HG03039 (cell line): Measurements from ENCODE around the gene MACROH2A2.

Source experiments
- ATAC-seq: cut with Tn5 transposase; IDR thresholded peaks from one replicate; pipeline ENCODE4 v1.9.1; 2021; ENCODE audit warnings: mild to moderate bottlenecking, moderate library complexity; ENCODE audit not compliant: unreplicated experiment

The MACROH2A2 gene

DNA sequence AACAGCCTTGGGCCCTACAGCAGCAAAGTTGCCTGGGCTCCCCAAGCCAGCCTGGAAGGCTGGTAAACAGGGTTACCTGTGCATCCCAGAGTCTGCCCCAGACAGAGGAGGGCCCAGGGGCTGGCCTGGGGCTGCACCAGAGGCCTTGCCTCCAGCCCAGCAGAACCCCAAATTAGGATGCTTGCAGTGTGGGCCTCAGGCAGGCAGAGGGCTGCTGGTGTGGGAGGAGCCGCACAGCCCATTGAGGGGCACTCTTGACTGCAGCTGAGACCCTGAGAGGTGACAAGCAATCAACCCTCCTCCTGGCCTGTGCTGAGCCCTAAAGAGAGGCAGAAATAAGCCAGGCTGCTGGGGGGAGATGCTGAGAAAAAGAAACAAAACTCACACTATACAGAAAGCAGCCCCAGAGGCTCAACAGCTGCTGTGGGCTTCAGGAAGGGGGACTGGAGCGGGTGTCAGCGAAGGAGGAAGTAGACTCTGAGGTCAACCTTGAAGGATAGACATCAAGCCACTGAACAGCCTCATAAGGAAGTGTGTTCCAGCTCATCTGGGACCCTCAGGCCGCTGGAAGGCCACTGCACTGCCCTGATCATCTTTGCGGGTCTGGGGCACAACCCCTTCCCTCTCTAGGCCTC, 73.4 kb downstream of the MACROH2A2 start:
- no peak for ATAC-seq

- no peak for ATAC-seq
Observed at GRCh38 chr10:70126700-70127395, 74.2 kb downstream of the MACROH2A2 start.

DNA sequence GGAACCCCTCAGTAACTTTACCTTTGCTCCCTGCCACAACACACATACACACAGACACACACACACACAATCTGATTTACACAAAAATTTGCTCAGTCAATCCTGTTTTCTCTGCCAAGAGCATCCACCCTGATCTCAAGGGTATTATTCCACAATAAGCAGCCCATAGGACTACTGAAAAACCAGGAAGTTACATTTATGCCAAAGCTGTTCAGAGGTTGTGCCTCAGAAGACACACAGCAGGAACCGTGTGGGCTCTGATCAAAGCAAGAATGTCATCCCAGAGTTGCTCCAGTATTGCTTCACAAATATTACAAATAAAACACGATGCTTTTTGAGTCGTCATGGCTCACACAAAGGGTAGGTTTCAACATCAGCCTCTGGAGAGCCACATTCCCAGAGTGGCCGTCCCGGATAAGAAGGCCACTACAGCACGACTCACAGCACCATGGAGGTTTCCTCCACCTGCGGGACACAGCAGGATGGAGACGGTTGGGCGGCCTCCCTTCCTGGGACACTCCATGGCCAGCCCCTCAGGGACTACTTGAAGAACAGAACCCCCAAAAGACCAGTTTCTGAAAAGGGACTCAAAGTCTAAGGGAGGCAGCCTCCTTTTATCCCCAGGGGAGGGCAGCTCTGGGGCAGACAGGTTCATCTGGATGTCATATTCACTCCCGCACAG, 78.4 kb downstream of the MACROH2A2 start:
- ATAC-seq: no peak

DNA sequence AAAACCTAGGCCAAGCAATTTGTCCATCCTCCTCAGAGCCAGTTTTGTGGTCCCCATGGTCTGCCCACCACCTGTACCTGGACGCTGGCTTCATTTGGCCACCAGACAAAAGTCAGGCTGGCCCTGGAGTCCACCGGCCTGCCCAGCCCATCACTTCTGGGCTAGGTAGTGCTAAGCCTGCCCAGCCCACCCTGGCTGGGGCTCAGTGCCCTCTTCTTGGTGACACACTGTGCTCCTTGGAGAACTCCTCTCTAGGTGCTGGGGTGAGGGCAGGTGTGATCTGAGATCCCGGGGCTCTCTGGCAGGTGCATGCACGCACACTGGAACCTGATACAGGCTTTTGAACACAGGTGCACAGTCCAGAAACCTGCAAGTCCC, 78.9 kb downstream of the MACROH2A2 start:
- no peak for ATAC-seq

GRCh38 chr10:70132098-70133029, 79.7 kb downstream of the MACROH2A2 start, which contains the start of gene AIFM2:
TSS of gene AIFM2 (minus strand) at chr10:70132825. CDS start at chr10:70124084, 8,741 bp downstream.
- ATAC-seq: peak; percentile 70

GRCh38 chr10:70135046-70135445, 82.4 kb downstream of the MACROH2A2 start:
- ATAC-seq: no peak

GRCh38 chr10:70135684-70136083, 83.0 kb downstream of the MACROH2A2 start:
- no peak for ATAC-seq

GRCh38 chr10:70137135-70137534, 84.5 kb downstream of the MACROH2A2 start:
- ATAC-seq: no peak

GRCh38 chr10:70137927-70138883, 85.6 kb downstream of the MACROH2A2 start:
- no peak for ATAC-seq

DNA sequence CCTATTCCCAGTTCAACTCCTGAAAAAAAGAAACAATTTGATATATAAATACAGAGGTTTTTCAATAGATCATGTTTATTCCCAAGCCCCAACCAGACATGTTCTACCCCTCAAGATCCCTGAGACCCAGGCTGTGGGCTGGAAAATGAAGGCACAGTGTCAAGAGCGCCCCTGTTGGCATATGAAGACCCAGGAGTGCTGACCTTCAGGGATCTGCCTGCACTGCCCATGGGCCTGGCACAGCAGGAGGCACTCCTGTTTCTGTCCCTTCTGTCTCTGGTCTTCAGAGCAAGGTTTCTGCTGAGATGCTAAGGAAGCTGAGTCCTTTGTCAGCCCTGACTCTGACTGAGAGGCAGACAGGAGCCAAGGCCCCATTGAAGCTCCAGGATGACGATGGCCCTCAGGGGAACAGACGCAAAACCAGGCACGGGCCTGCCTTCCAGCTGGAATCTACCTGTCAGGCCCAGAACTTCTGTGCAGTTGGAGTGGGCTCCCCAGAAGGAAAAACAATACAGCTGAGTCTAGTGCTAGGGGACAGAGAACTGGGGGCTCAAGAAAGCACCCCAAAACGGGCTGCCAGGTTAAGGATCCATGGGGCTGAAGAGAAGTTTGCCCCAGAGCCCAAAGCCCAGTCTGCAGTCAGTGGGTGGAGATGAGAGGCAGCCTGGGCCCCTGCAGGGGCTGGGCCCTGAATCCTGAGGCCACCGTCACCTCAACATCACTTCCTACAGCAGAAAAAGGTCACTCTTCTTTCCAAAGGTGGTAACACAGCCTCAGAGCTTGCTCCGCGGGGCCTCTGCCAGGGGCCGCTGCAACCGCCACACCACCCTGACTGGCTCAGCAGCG, 86.7 kb downstream of the MACROH2A2 start:
- no peak for ATAC-seq

DNA sequence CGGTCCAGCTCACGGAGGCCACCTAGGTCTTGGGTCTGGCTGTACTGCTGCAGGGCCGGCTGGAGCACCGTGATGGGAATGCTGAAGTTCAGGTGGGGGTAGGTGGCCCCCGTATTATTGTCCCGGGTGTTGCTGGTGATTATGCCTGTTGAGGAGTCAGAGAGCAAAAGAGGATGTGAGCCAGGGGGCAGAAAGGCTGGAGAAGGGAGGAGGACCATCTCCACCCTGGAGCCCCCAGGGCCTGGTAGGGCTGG, 87.3 kb downstream of the MACROH2A2 start:
- ATAC-seq: no peak

DNA sequence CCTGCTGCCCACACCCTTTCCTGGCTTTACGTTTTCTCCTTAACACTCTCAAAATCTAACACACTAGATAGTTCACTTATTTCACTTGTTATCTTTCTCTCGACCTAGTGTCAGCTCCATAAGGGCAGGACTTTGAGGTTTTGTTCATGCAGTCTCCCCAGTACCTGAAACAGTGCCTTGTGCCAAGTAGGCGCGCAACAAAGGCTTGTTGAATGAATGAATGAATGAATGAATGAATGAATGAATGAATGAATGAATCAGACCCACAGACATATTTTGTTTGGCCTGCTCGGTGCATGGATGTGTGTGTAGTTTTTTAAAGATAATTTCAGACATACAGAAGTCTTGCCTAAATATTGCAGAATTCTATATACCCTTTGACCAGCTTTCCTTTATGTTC, 87.7 kb downstream of the MACROH2A2 start:
- no peak for ATAC-seq

- ATAC-seq: no peak
Observed at GRCh38 chr10:70142555-70142954, 89.9 kb downstream of the MACROH2A2 start.

DNA sequence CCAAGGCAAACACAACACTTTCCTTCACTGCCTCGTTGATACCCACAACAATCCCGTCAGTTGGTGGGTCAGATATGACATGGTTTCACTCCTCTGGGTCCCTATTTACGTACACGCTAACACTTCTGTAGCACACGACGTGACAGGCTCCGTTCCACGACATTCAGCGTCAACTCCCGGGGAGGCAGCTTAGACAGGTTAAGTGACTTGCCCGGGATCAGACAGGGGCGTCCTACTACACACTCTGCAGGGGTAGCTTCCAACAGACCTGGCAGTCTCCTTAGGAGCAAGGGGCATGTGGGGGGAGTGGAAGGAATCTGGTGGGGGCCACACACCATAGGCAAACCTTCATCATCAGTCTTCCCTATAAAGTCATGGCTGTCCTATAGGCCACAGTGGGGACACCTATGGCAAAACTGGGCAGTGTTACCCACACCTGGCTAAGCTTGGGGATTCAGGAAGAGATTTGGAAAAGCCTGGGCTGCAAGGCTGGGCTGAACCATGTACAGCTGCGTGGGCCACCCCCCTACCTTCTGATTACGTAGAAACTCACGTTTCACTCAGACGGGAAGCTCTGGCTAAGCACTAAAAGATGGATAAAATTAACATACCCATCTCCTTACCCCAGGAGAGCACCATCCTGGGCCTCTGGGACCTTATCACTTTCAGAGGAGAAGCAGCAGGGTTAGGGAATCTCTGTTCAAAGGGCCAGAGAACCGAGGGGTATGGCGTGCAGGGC, 91.9 kb downstream of the MACROH2A2 start:
- no peak for ATAC-seq

- ATAC-seq: peak; percentile 6
Observed at GRCh38 chr10:70145166-70145665, 92.6 kb downstream of the MACROH2A2 start.

GRCh38 chr10:70145666-70146488, 93.2 kb downstream of the MACROH2A2 start:
- ATAC-seq: peak; percentile 34

DNA sequence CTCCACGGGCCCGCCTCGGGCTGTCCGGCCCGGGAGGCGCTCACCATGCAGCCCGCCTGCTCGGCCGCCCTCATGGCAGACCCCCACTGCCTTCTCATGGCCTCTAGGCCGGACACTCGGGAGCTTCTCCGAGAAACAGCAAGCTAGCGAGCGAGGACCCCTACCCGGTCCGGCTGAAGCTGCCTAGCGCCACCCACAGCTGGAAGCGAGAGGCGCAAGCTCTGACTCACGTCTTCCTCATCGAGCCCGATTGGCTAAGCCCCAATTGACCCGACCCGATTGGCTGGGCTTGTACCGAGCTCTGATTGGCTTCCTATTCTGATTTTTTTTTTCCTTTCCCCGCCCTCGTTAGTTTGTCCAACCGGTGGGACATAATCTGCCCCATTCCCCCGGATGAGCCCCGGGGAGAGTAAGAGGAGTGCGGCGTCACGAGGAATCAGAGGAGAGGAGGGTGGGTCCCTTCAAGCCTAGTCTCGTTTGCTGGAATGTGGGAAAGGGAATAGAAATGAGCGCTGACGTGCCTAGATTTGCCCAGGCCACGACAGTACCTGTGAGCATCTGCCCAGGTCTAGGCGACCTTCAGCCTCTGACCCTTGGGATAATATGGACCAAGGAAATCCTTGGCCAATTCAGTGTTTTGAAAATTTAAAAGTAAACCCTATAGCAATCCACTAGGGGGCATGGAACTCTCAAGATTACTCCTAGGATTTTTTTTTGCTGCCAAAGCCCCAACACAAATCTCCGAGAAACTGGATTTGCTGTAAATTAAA, 94.0 kb downstream of the MACROH2A2 start, which contains the start of gene TYSND1:
Gene TYSND1, minus strand, starts transcription at position 212 of the 770 bp plus-strand sequence. Its CDS starts 114 bp downstream, at position 98.
- peak; percentile 95 for ATAC-seq
